Loucy (cell line): ENCODE results near the gene CCR6.
"Not testable (repeated sequence)": the region's sequence is repeated elsewhere in the genome, so short reads cannot be mapped to it uniquely, and the experiment has no call there.

Experiments
- H2AFZ ChIP-seq: fragments of 200-600 bp; sonication (generic); 2 replicates; pipeline ENCODE4 v1.6.0; 2016; ENCODE audit warnings: antibody characterized with exemption, mild to moderate bottlenecking, low read length, moderate library complexity
- H3F3A ChIP-seq: fragments of 200-600 bp; 2 replicates; pipeline ENCODE4 v1.6.0; 2016; ENCODE audit warnings: antibody characterized with exemption, low read depth, mild to moderate bottlenecking
- H3K27me3 ChIP-seq: fragments of 200-600 bp; sonication (generic); 2 replicates; pipeline ENCODE4 v1.6.1; 2014; ENCODE audit warnings: low read length, mild to moderate bottlenecking; ENCODE audit not compliant: insufficient read depth, poor library complexity, severe bottlenecking
- H3K36me3 ChIP-seq: fragments of 200-600 bp; sonication (generic); 2 replicates; pipeline ENCODE4 v1.6.1; 2016; ENCODE audit warnings: low read length; ENCODE audit not compliant: insufficient read depth
- H3K4me1 ChIP-seq: fragments of 200-600 bp; sonication (generic); 2 replicates; pipeline ENCODE4 v1.5.1; 2014; ENCODE audit warnings: low read length, mild to moderate bottlenecking; ENCODE audit not compliant: insufficient read depth, poor library complexity, severe bottlenecking
- H3K4me2 ChIP-seq: fragments of 200-600 bp; sonication (generic); 2 replicates; pipeline ENCODE4 v1.6.0; 2014; ENCODE audit warnings: antibody characterized with exemption, low read length, low read depth, mild to moderate bottlenecking; ENCODE audit not compliant: poor library complexity, severe bottlenecking
- H3K4me3 ChIP-seq: fragments of 200-600 bp; sonication (generic); 2 replicates; pipeline ENCODE4 v1.5.1; 2014; ENCODE audit warnings: low read length, mild to moderate bottlenecking, mixed read lengths; ENCODE audit not compliant: poor library complexity, severe bottlenecking
- H3K79me2 ChIP-seq: fragments of 200-600 bp; sonication (generic); 2 replicates; pipeline ENCODE4 v1.6.1; 2014; ENCODE audit warnings: low read length; ENCODE audit not compliant: insufficient read depth
- H3K9ac ChIP-seq: fragments of 200-600 bp; sonication (generic); 2 replicates; pipeline ENCODE4 v1.6.0; 2014; ENCODE audit warnings: mild to moderate bottlenecking, low read depth, low read length, moderate library complexity; ENCODE audit not compliant: poor library complexity, severe bottlenecking
- H3K9me2 ChIP-seq: fragments of 200-600 bp; sonication (generic); replicated peaks from 2 replicates; pipeline ENCODE4 v1.6.1; 2016; ENCODE audit warnings: low read depth, low read length, mixed read lengths
- H3K9me3 ChIP-seq: fragments of 200-600 bp; sonication (generic); 2 replicates; pipeline ENCODE4 v1.6.1; 2014; ENCODE audit warnings: mild to moderate bottlenecking, antibody characterized with exemption, low read length, low read depth; ENCODE audit not compliant: insufficient read depth
- H4K20me1 ChIP-seq: fragments of 200-600 bp; sonication (generic); 2 replicates; pipeline ENCODE4 v1.6.0; 2014; ENCODE audit warnings: antibody characterized with exemption, low read length, mild to moderate bottlenecking; ENCODE audit not compliant: insufficient read depth, poor library complexity, severe bottlenecking
- TF ChIP-seq, protein P1 (sequence below): fragments of 200-600 bp; sonication (generic); conservative IDR thresholded peaks from 2 replicates; pipeline ENCODE4 v1.5.1; 2014; ENCODE audit warnings: mild to moderate bottlenecking, antibody characterized with exemption, low read length

Gene CCR6

DNA sequence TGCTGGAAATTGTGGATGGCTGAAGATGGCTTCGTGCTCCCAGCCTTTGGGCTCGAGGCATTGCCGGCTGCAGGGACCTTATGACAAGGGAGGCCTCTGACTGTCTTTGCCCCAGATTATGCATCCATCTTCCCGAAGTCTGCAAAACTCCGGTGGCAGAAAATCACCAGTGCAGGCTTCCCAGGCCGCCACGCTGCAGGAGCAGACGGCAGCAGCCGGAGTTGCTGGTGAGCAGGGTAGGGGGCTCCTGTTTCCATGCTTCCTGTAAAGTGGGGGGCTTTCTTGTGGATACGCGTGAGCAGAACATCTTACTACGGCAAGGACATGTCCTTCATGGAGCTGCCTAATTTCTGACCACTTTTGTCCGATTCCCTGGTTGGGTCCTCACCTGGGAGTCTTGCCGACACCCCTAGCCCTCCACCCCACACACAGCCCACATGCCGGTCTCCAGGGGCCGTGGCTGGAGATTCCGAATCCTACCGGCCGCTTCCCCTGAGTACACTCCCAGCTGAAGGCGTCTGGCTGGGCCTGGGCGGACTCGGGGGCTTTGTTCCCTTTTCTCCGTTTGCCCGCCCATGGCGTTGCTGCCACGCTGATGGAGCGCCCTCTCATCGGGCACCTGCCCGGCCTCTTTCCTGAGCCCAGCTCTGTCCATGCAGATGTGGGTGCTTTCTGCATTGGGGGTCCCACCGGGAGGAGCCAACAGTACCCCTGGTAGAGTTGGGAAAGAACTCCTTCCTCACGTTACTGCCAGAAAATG lies 56.2 kb downstream of the CCR6 start:
- H3K27me3 ChIP-seq, H3K4me1 ChIP-seq, H3K4me2 ChIP-seq, H3K9me3 ChIP-seq, H3K79me2 ChIP-seq, H4K20me1 ChIP-seq, H3F3A ChIP-seq, H3K36me3 ChIP-seq, H3K4me3 ChIP-seq, H3K9me2 ChIP-seq, H3K9ac ChIP-seq, H2AFZ ChIP-seq: not testable (repeated sequence)

GRCh38 chr6:167180086-167180485 lies 57.2 kb downstream of the CCR6 start:
- not testable (repeated sequence) for H3K79me2 ChIP-seq, H3K27me3 ChIP-seq, H3F3A ChIP-seq, H3K4me1 ChIP-seq, H3K9me2 ChIP-seq, H3K9me3 ChIP-seq, H3K9ac ChIP-seq, H3K4me3 ChIP-seq, H4K20me1 ChIP-seq, H3K4me2 ChIP-seq, H3K36me3 ChIP-seq, H2AFZ ChIP-seq

- not testable (repeated sequence) for H3K9me3 ChIP-seq
Measured at GRCh38 chr6:167181351-167181750, 58.5 kb downstream of the CCR6 start.

DNA sequence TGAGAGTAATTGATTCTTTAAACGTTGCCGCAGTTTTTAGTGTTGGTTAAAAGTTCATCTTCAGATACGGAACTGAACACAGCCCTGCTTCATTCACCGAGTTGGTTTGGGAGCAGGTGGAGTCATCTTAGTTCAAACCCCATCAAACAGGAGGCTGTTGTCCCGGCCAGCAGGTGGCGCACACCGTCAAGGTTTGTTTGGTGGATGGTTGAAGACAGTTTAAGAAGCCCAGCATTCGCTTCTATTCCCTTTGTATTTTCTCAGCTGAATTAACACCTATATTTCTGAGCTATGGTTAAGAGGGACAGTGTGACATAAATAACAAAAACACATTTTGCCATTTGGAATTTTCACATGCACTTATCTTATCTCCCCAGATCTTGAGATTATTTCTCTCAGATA lies 60.0 kb downstream of the CCR6 start:
- H3K36me3 ChIP-seq, H3K9me2 ChIP-seq, H3K9me3 ChIP-seq, H4K20me1 ChIP-seq, H2AFZ ChIP-seq, H3K79me2 ChIP-seq, H3K4me3 ChIP-seq, H3K9ac ChIP-seq, H3K4me1 ChIP-seq, H3F3A ChIP-seq, H3K27me3 ChIP-seq, H3K4me2 ChIP-seq: not testable (repeated sequence)
- TF ChIP-seq, protein P1, sequence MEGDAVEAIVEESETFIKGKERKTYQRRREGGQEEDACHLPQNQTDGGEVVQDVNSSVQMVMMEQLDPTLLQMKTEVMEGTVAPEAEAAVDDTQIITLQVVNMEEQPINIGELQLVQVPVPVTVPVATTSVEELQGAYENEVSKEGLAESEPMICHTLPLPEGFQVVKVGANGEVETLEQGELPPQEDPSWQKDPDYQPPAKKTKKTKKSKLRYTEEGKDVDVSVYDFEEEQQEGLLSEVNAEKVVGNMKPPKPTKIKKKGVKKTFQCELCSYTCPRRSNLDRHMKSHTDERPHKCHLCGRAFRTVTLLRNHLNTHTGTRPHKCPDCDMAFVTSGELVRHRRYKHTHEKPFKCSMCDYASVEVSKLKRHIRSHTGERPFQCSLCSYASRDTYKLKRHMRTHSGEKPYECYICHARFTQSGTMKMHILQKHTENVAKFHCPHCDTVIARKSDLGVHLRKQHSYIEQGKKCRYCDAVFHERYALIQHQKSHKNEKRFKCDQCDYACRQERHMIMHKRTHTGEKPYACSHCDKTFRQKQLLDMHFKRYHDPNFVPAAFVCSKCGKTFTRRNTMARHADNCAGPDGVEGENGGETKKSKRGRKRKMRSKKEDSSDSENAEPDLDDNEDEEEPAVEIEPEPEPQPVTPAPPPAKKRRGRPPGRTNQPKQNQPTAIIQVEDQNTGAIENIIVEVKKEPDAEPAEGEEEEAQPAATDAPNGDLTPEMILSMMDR = peak; percentile 33; the same call in 1 of the 2 replicates

More at GRCh38 chr6:167181351-167181750, 58.5 kb downstream of the CCR6 start:
- not testable (repeated sequence) for H4K20me1 ChIP-seq, H3K4me1 ChIP-seq, H3K79me2 ChIP-seq, H3K4me3 ChIP-seq, H3K9me2 ChIP-seq, H3K9ac ChIP-seq, H3K27me3 ChIP-seq, H3K4me2 ChIP-seq, H3K36me3 ChIP-seq, H2AFZ ChIP-seq, H3F3A ChIP-seq

- H3K4me1 ChIP-seq, H3K36me3 ChIP-seq, H3K9ac ChIP-seq, H3K4me3 ChIP-seq, H3F3A ChIP-seq, H3K27me3 ChIP-seq, H3K4me2 ChIP-seq, H3K9me2 ChIP-seq, H2AFZ ChIP-seq, H3K9me3 ChIP-seq, H4K20me1 ChIP-seq, H3K79me2 ChIP-seq: not testable (repeated sequence)
Measured at GRCh38 chr6:167185101-167185500, 62.2 kb downstream of the CCR6 start.

DNA sequence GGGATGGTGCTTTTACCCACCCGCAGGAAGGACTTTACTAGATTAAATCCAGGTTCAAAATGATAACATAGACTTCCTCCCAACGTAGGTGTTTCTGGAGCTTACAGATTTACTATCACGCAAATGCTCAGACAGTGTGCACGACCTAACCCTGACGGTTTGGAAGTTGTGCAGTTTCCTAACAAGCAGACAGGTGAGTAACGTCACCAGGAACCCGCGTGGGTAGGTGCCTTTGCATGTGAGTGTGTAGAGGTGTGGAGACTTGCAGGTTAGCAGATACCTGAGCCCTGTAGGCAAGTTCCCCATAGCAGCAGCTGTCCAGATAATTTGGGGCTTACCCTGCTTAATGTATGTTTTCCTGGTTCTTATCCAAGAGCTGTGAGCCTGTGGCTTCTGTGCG lies 64.4 kb downstream of the CCR6 start:
- not testable (repeated sequence) for H3F3A ChIP-seq, H3K4me3 ChIP-seq, H3K79me2 ChIP-seq, H3K4me1 ChIP-seq, H2AFZ ChIP-seq, H3K36me3 ChIP-seq, H4K20me1 ChIP-seq, H3K9me3 ChIP-seq, H3K4me2 ChIP-seq, H3K9ac ChIP-seq, H3K9me2 ChIP-seq, H3K27me3 ChIP-seq
